GM21367 (cell line): ENCODE measurements around the gene PRRX2.

ENCODE experiments used
- ATAC-seq: cut with Tn5 transposase; IDR thresholded peaks from one replicate; pipeline ENCODE4 v1.9.1; 2021; ENCODE audit not compliant: unreplicated experiment

PRRX2 gene

DNA sequence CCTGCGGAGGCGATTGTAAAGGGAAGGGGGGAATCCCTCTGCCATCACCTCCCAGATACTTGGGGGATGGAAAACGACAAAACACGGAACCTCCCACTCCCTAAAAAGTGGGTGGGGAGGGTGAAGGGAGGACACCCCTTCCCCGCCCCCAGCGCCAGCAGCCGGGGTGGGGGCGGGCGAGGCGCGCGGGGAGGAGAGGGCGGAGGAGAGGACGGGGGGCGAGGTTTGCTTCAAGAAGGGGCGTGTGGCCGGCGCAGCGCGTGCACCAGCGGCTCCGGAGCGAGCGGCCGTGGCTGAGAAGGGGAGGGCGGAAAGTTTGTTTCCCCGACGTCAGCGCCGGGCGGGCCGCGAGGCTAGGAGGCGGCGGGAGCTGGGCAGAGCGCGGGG is at the start of gene PRRX2:
PRRX2 (plus strand) TSS at position 259 of the 387 bp plus-strand sequence. CDS start 221 bp downstream, outside the sequence.
- ATAC-seq: no peak

DNA sequence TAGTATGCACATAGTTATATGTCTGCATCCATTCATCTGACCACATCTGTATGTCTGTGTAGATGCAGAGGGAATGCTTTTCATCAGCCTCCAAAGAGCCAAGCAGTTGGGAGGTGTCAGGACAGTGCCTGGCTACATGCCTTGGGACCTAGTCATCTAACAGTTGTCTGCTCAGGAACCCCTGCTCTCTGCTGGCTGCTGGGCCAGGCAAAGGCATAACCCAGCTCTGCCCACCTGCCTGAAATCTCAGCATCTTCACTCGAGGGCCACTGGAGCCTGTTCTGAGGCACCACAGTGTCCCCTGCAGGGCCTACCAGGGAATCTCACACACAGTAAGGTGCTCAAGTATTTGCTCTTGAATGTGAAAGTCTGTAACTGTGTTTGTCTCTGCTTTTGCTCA is 48.3 kb upstream of the PRRX2 start:
- no peak for ATAC-seq

DNA sequence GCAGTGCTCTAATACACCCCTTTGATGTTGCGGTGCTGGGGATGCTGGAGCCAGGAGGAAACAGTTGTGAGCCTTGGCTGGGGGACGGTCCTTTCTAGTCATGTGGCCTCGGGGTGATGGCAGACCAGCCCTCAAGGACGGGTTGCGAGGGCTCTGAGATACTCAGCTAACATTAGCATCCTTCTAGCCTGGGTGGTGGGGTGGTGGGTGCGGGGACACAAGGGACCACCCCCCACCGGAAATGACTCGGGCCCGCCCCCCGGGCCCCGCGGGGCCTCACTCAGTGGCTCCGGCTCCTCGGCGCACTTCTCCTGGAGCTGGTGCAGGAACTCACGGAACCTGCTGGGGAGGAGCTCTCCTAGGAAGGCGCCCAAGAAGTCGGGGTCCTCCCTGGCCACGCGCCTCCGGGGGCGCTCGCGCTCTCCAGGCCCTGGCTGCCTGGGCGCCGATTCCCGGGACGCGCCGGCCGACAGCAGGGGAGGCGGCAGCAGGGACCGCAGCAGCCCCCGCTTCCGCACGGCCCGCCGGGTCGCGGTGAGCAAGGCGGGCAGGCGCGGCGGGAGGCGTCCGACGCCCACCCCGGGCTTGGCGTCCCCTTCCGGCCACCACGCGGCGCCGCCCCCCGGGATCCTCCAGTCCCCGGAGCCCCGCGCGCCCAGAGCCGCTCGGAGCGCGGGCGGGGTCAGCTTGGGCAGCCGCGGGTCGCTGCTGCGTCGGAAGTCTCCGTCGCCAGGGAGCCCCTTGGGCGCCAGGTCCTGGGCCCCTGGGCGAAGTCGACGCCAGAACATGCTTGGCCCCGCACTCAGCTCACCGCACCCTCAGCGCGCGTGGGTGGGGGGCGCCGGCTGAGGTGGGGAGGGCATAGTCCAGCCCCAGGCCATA is 45.4 kb upstream of the PRRX2 start:
- no peak for ATAC-seq

DNA sequence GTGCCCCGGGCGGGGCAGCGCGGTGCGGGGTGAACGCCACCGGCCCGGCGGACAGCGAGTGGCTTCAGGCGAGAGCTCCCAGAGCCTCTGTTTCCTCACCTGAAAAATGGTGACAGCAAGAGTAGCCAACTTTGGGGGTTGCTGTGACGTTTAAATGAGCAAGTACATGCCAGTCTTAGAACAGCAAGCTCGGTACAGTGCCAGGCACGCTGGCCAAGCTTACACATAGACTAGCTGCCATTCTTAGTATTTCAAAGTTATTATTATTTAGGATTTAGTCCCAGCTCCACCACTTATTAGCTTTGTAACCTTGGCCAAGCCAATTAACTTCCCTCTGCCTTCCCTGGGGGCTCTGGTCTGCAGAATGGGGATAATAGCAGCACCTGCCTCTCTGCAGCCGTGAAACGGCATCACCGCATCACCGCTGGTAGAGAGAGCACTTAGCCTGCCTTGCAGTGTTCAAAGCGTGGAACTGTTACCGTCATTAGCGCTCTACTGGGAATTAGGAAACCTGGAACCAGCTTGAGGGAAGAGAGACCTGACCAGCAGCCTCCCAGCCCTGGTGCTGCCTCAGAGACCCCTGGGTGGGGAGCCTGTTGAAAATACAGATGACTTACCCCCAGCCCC is 44.7 kb upstream of the PRRX2 start, which contains the start of gene C9orf50:
C9orf50 (minus strand) TSS at position 433 of the 627 bp plus-strand sequence. CDS start 527 bp downstream, outside the sequence.
- ATAC-seq: no peak

DNA sequence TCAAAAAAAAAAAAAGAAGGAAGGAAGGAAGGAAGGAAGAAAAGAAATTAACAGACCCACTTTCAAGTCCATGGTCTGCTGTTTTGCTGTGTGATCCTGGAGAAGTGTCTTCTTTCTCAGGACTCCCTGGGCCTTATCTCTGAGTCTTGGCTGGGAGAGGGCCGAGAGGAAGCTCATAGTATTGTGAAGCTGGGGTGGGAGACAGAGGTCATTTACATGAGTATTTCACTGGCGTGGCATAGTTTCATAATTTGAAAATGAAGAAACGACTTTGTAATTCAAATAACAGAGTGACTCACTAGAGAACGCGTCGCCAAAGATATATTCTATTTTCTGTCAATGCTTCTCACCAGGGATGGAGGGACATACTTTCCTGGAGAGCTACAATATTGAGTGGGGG is 42.1 kb upstream of the PRRX2 start:
- no peak for ATAC-seq

DNA sequence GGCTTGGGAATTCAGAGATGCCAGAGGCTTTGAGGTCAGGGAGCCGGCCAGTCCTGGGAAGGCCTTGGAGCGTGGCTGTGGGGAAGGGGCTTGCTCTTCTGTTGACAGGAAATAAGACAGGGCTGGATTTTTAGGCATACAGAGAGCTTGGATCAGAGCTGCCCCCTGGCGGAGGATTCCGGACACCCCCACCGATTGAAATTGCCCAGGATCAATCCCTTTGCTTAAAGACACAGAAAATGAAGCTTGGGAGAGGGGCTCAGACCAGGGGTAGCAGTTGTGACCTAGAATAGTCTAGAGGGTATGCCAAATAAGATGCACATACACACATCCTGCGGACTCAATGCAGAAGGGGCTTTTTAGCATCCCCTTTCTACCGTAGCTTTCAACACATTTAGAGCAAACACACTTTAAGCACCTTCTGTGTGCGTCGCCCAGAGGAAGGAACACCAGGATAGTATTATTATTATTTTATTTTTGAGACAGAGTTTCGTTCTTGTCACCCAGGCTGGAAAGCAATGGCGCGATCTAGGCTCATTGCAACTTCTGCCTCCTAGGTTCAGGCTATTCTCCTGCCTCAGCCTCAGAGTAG is 41.2 kb upstream of the PRRX2 start:
- no peak for ATAC-seq

DNA sequence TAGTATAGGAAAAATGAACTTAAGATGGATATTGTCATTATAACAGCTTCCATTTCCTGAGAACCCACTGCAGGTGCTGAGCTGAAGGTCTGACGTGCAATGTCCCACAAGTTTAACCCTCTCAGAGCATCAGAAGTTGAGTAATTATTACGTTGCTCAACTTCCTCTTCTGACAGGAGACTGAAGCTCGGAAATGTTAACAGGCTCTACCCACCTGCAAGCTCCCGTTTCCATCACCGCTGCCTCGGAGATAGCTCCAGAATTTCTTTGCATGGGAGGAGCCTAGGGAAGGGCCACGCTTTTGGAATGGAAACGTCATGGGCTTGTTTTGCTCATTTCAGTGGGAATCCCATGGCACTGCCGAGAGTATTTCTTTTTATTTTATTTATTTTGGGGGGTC is 40.5 kb upstream of the PRRX2 start:
- no peak for ATAC-seq

DNA sequence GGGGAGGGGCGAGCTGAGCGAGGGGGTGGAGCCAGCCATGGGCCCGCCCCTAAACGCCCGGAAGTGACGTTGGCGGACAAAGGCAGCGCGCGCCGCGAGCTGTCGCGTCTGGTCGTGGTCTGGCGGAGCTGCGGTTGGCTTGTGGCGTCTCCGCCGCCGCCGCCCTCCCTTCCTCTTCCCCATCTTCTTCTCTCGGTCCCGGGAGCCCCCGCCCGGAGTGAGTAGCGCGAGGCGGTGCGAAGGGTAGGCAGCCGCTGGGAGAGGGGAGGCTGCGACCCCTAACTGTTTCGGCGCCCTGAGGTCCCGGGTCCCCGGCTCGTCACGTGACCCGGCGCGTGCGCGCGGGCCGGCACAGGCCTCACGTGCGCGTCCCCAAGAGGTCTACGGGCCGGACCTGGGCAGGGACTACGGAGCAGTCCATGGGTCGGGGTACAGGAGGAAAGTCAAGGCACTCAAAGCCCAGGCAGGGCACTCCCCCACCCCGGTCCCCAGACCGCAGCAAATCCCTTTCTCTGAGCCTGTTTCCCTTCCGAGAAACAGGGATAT is 39.3 kb upstream of the PRRX2 start, which contains the start of gene NTMT1:
NTMT1 (plus strand) TSS at position 85 of the 546 bp plus-strand sequence. CDS start 6,541 bp downstream, outside the sequence.
- ATAC-seq: peak; percentile 63

DNA sequence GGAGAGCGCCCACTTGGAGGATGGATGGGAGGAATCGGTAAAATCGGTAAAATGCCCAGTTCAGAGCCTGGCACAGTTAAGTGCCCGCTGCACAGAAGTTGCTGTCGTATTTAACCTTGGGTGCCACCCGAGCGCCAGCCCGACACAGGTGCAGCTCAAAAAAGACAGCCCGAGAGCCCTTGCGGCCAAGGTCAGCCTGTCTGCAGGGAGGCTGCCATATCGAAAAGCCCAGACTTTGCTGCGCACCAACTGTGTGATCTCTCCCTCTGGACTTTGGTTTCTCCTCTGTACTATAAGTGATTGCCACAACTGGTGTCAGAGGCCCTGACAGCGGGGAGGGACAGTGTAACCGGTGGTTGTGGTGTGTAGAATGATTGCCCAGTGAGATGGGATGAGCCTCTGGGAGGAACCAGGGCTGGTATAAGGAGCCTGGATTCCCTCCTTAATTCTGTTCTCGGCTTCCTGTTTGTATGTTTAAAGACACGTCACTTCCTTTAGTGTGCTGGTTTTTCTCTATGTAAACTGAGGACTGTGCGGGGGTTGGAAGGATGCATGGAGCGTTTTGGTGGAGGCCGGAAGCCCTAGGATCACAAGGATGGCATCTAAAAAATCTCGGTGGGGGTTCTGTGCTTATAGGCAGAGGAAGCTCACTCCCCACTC is 38.7 kb upstream of the PRRX2 start:
- peak; percentile 18 for ATAC-seq

DNA sequence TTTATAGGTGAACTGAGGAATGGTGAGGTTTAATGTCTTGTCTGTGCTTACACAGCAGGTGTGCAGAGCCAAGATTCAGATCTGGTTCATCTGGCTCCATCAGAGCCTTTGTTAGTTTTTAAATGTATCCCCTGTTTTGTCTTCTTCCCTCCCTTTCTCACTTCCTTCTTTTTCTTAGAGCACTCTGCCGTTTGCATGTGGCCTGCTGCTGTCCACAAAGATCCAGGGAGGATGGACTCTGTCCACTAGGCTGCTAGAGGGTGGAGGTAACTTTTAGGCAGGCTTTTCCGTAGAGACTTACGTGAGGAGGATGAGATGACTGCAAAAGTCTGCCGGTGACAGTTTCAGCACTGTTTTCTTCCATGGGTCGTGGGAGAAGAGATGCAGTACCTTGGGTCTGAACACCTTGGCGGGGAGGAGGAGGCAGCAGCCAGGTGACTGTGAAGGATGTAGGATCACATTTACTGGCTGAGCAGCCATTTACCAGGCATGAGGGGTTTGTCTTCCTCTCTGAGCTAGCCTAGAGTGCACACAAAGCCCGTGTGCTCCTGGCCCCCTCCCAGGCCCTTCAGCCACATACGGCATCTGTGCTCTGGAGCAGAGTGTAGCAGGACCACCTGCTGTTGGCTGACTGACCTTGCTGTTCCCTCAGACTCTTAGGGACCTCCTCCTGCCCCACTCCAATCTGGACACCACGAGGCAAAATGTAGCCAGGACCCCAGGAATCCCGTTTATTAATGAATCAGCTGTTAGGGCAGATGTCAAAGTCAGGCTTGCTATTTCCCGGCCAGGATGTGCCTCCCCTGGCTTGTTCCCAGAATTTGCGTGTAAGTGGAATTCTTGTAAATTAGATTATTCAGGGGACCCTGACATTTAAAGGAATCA is 37.6 kb upstream of the PRRX2 start:
- no peak for ATAC-seq

DNA sequence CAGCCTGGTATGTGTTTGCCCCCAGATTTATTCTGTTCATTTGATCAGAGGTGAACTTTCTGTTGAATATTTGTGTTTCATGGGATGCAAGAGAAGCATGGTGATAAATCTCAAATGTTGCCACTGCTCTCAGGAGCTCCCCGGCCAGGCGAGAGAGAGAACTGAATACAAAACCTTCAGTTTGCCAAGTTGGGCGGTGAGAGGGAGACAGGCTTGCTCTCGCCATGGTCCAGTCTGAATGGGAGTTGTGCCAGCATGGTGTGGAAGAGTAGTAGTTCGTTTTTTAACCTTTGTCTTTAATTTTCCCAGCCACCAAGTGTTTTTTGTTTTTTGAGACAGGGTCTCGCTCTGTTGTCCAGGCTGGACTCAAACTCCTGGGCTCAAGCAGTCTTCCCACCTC is 36.7 kb upstream of the PRRX2 start:
- ATAC-seq: no peak

DNA sequence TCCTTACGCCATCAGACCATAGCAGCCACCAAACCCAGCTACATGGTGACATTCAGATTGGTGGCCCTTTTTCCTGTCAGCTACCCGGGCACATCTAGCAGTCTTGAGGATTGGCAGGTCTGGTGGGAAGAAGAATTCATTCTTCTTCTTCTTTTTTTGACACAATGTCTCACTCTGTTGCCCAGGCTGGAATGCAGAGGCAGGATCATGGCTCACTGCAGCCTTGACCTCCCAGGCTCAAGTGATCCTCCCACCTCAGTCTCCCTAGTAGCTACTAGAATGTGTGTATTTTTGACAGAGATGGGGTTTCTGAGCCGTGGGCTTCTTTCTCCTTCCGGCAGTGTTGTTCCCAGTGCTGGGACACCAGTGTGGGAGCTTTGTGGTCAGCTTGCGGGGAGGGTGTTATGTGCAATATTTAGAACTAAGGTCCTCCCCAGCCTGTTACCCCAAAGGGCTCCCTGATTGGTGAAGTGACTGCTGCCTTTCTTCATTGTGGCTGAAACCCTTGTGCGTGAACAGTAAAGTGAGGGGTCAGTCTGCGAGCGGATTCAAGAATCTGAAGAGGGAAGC is 36.1 kb upstream of the PRRX2 start:
- ATAC-seq: no peak

DNA sequence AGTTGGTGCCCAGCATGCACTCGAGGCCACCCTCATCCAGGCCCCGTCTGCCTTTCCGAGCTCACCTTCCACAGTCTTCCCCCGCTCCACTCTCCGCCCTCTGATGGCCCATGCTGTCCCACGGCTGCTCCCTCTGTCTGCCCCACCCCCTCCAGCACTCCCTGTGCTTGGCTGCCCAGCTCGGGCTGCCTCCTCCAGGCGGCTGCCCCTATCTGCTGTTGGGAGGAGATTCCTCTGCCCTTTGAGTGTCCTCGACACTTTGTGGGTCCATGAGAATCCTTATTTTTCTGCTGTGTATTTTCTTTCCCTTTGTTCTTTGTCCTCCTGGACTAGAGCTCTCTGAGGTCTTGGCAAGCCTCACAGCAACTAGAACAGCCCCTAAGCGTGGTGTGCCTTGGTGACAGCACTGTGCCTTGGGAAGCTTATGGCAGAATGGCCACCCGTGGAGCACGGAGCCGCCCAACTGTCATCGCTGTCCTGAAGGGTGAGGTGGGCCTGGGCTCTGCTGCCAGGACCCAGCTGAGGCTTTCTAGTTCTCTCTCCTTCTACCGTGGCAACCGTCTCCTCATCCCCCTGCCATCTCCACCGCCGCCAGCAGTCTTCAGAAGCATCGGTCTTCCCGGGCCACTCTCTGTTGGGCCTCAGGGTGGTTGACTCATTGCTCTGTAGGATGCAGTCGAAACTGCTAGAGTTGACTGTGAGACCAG is 34.3 kb upstream of the PRRX2 start:
- ATAC-seq: no peak

DNA sequence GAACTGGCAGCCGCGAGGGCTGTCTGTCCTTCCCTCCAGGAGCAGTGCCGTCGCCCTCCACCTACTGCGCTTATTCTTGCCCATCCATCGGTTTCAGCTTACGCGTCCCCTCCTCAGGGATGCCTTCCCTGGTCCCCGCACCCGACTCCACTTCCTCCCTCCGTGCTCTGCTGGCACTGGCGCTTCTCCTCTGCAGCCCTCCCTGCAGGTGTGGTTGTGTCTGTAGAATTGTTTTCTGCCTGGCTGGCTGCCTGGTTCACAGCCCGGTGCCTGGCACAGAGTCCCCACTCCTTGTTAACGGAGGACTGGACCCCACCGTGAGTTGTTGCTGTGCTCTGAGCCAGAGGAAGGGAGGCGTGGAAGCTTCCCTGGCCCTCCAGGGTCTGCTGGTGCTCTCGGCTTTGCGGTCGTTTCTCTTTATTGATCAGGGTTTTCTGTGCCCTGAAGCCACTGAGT is 33.7 kb upstream of the PRRX2 start:
- no peak for ATAC-seq

DNA sequence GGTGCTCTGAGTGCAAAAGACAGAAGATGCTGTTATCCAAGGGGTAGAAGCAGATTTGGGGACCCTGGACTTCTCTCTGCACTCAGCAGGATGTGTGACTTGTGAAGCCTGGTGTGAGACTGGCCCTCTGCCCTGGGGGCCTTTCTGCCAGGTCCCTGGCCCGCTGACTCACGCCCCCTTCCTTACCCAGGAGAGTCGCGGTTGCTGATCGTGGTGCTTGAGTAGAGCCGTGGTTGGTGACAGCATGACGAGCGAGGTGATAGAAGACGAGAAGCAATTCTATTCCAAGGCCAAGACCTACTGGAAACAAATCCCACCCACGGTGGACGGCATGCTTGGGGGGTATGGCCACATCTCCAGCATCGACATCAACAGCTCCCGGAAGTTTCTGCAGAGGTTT is 33.0 kb upstream of the PRRX2 start:
- ATAC-seq: no peak

DNA sequence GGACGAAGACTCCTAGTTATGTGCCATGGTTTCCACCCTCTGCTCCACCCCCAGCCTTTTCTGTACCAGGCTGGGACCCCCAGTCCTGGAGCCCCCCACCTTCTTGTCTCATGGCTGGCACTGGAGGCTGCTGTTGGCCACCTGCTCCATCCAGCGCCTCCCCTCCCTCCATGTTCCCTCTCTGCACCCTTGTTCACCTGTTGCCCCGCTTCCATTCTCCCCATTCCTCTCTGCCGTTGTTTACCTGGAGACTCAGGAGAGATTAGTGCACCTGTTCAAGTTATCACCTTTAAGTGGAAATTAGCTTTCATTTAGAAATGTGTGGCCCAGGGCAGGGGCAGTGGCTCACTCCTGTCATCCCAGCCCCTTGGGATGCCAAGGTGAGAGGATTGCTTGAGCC is 32.2 kb upstream of the PRRX2 start:
- ATAC-seq: no peak

DNA sequence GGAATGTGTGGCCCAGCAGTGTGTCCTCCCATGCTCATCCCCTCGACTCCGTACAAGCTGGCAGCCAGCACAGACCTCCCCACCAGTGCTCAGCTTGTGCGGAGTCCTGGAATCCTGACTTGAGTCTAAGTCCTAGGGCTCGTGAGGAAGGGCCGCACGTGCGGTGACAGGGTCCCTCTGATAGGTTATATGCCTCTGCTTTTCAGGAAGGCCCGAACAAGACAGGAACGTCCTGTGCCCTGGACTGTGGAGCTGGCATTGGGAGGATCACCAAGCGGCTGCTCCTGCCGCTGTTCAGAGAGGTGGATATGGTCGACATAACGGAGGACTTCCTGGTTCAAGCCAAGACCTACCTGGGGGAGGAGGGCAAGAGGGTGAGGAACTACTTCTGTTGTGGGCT is 31.6 kb upstream of the PRRX2 start:
- no peak for ATAC-seq

DNA sequence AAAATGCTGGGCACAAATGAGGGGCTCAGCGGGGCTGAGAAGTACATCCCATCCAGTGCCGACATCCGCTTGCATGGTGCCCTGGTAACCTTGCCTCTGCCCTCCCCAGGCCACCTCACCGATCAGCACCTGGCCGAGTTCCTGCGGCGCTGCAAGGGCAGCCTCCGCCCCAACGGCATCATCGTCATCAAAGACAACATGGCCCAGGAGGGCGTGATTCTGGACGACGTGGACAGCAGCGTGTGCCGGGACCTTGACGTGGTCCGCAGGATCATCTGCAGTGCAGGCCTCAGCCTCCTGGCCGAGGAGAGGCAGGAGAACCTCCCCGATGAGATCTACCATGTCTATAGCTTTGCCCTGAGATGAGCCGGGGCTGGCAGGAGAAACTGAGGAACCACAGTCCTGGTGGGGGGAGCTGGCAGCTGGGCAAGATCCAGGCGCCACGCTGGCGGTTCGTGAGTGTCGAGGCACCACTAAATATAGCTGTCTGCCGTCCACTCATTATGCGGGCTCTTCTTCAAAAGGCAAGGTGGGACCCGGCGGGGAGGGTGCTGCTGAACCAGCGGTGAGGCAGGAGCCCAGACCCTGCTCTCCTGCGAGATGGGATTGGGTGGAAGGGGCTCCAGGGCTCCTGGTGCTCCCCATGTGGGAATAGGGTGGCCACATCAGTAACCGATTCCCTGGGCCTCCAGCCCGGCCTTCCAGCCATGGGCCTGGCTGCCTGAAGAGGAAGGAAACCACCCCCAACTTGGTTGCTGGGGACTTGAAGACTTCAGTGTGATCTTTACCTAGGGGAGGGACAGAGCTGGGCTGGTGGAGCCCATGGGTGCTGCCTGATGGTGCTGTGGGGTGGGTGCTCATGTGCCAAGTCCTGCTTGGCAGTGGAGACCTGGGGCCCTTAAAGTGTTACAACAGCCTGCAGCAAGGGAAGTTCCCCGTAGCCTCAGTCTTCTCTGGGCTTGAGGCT is 30.1 kb upstream of the PRRX2 start:
- no peak for ATAC-seq
